Spinal cord (tissue), 10 donors: ENCODE measurements around the gene IGF2. TPM values are rescaled to one million over a fixed set of nuclear protein-coding genes. Genes with fewer than 3 reads are reported as not detected.

Experiments used
- DNase-seq, 6 donors: peaks; one replicate each; pipeline versions ENCODE4 v3.0.0 to v3.0.0-alpha.2; 2013 to 2015; ENCODE audit warnings: low spot score in 6 of 6, low read depth in 4 of 6
- H3K27ac ChIP-seq: one replicate; pipeline ENCODE4 v1.5.1; 2013; ENCODE audit warnings: low read depth, low read length, control low read depth
- H3K27me3 ChIP-seq: one replicate; pipeline ENCODE4 v1.6.1; 2013; ENCODE audit warnings: low read length; ENCODE audit not compliant: control insufficient read depth, insufficient read depth
- H3K36me3 ChIP-seq: one replicate; pipeline ENCODE4 v1.6.1; 2013; ENCODE audit warnings: low read length; ENCODE audit not compliant: control insufficient read depth, insufficient read depth
- H3K4me1 ChIP-seq: one replicate; pipeline ENCODE4 v1.6.1; 2013; ENCODE audit warnings: low read length; ENCODE audit not compliant: control insufficient read depth, insufficient read depth
- H3K4me3 ChIP-seq: one replicate; pipeline ENCODE4 v1.5.1; 2013; ENCODE audit warnings: low read depth, low read length, control low read depth
- H3K9me3 ChIP-seq: one replicate; pipeline ENCODE4 v1.6.1; 2013; ENCODE audit warnings: low read length; ENCODE audit not compliant: control insufficient read depth, insufficient read depth
- WGBS: methylation state at CpG from one replicate; pipeline ENCODE4 v1.1.5; 2013; ENCODE audit warnings: missing lambda C conversion rate; ENCODE audit not compliant: insufficient coverage; 5-methylcytosine and 5-hydroxymethylcytosine counted together
- polyA plus RNA-seq, 2 donors: library from polyadenylated mRNA; unstranded; fragments of 120-200 nt; gene quantifications; one replicate each; pipeline ENCODE4 v1.2.1, GENCODE V29; 2013; ENCODE audit not compliant: insufficient read length in 2 of 2
- total RNA-seq, 2 donors: library from RNA; depleted of rRNA in 1 of 2; stranded (reverse); fragments of 120-200 nt in 1 of 2; fragments of >200 nt in 1 of 2; gene quantifications; one replicate each; pipeline versions ENCODE4 v1.2.3 to v1.2.4, GENCODE V29; 2013 to 2014
- donor health status: healthy.

IGF2 gene
- total and polyA plus RNA-seq, 4 donors: 132 to 558 (median 281) TPM

- no peak overlapping the region for H3K4me3 ChIP-seq
- DNase-seq: peak in 4 of 6 donors; percentile 28 to 83 (median 52)
- no peaks in the 10 kb centered on the region for H3K9me3 ChIP-seq
- peak overlapping the region; percentile 25 for H3K27ac ChIP-seq
- peaks cover 37% of the 10 kb centered on the region for H3K4me1 ChIP-seq
- H3K36me3 ChIP-seq: no peaks in the 10 kb centered on the region
- no peaks in the 10 kb centered on the region for H3K27me3 ChIP-seq
- 40% methylated on average over 19 of the region's 19 CpGs for WGBS
Measured at GRCh38 chr11:2156416-2157182, 17.4 kb upstream of the IGF2 start.

GRCh38 chr11:2155511-2155910, 16.3 kb upstream of the IGF2 start:
- H3K9me3 ChIP-seq: no peaks in the 10 kb centered on the region
- peaks cover 3% of the 10 kb centered on the region for H3K27me3 ChIP-seq
- no peak overlapping the region for H3K4me3 ChIP-seq
- WGBS: 72% methylated on average over 25 of the region's 29 CpGs
- H3K4me1 ChIP-seq: peaks cover 48% of the 10 kb centered on the region
- peak overlapping the region; percentile 25 for H3K27ac ChIP-seq
- DNase-seq: no peak
- H3K36me3 ChIP-seq: no peaks in the 10 kb centered on the region

GRCh38 chr11:2154889-2155288, 15.7 kb upstream of the IGF2 start:
- Histone ChIP-seq H3K36me3 (no peaks in the 10 kb centered on the region), H3K4me1 (peaks cover 51% of the 10 kb centered on the region), H3K4me3 (no peak overlapping the region), H3K27me3 (peaks cover 4% of the 10 kb centered on the region), H3K27ac (no peak overlapping the region), H3K9me3 (no peaks in the 10 kb centered on the region)
- 81% methylated on average over 17 of the region's 17 CpGs for WGBS
- DNase-seq: no peak

- 83% methylated on average over 6 of the region's 7 CpGs for WGBS
- Histone ChIP-seq H3K9me3 (no peaks in the 10 kb centered on the region), H3K27ac (no peak overlapping the region), H3K36me3 (no peaks in the 10 kb centered on the region), H3K4me3 (no peak overlapping the region), H3K27me3 (peaks cover 7% of the 10 kb centered on the region), H3K4me1 (peaks cover 55% of the 10 kb centered on the region)
- DNase-seq: no peak
Measured at GRCh38 chr11:2154195-2154585, 15.0 kb upstream of the IGF2 start.

- no peaks in the 10 kb centered on the region for H3K36me3 ChIP-seq
- H3K4me3 ChIP-seq: no peak overlapping the region
- no peaks in the 10 kb centered on the region for H3K9me3 ChIP-seq
- no peak for DNase-seq
- H3K4me1 ChIP-seq: peaks cover 59% of the 10 kb centered on the region
- peaks cover 12% of the 10 kb centered on the region for H3K27me3 ChIP-seq
- 76% methylated on average over 14 of the region's 14 CpGs for WGBS
- H3K27ac ChIP-seq: no peak overlapping the region
Measured at GRCh38 chr11:2153581-2154194, 14.5 kb upstream of the IGF2 start.

- H3K27me3 ChIP-seq: peaks cover 31% of the 10 kb centered on the region
- 2% methylated on average over 17 of the region's 22 CpGs for WGBS
- peak overlapping the region; percentile 16 for H3K4me3 ChIP-seq
- no peaks in the 10 kb centered on the region for H3K9me3 ChIP-seq
- H3K27ac ChIP-seq: peak overlapping the region; percentile 47
- H3K4me1 ChIP-seq: peaks cover 55% of the 10 kb centered on the region
- H3K36me3 ChIP-seq: no peaks in the 10 kb centered on the region
- peak in 5 of 6 donors; percentile 63 to 97 (median 71) for DNase-seq
Measured at GRCh38 chr11:2151500-2152257, 12.5 kb upstream of the IGF2 start.

GRCh38 chr11:2149864-2150847, 11.0 kb upstream of the IGF2 start:
- no peaks in the 10 kb centered on the region for H3K36me3 ChIP-seq
- H3K27me3 ChIP-seq: peaks cover 46% of the 10 kb centered on the region
- H3K9me3 ChIP-seq: no peaks in the 10 kb centered on the region
- no peak overlapping the region for H3K4me3 ChIP-seq
- H3K27ac ChIP-seq: no peak overlapping the region
- peaks cover 46% of the 10 kb centered on the region for H3K4me1 ChIP-seq
- DNase-seq: peak in 5 of 6 donors; percentile 39 to 90 (median 55)
- WGBS: 25% methylated on average over 7 of the region's 11 CpGs

GRCh38 chr11:2149460-2149859, 10.3 kb upstream of the IGF2 start:
- peaks cover 53% of the 10 kb centered on the region for H3K27me3 ChIP-seq

GRCh38 chr11:2148595-2148994, 9.4 kb upstream of the IGF2 start:
- H3K4me3 ChIP-seq: no peak overlapping the region
- H3K36me3 ChIP-seq: no peaks in the 10 kb centered on the region
- peaks cover 46% of the 10 kb centered on the region for H3K4me1 ChIP-seq
- H3K27me3 ChIP-seq: peaks cover 62% of the 10 kb centered on the region
- no peak for DNase-seq
- no peak overlapping the region for H3K27ac ChIP-seq
- H3K9me3 ChIP-seq: no peaks in the 10 kb centered on the region
- 20% methylated on average over 1 of the region's 5 CpGs for WGBS

More at GRCh38 chr11:2149460-2149859, 10.3 kb upstream of the IGF2 start:
- no peak overlapping the region for H3K27ac ChIP-seq
- no peaks in the 10 kb centered on the region for H3K36me3 ChIP-seq
- H3K9me3 ChIP-seq: no peaks in the 10 kb centered on the region
- DNase-seq: no peak
- H3K4me1 ChIP-seq: peaks cover 43% of the 10 kb centered on the region
- WGBS: 76% methylated on average over 8 of the region's 8 CpGs
- no peak overlapping the region for H3K4me3 ChIP-seq
